ENCODE data around the gene MTMR4.
"Not testable (repeated sequence)": the region's sequence is repeated elsewhere in the genome, so short reads cannot be mapped to it uniquely, and the experiment has no call there.

Gene MTMR4

DNA sequence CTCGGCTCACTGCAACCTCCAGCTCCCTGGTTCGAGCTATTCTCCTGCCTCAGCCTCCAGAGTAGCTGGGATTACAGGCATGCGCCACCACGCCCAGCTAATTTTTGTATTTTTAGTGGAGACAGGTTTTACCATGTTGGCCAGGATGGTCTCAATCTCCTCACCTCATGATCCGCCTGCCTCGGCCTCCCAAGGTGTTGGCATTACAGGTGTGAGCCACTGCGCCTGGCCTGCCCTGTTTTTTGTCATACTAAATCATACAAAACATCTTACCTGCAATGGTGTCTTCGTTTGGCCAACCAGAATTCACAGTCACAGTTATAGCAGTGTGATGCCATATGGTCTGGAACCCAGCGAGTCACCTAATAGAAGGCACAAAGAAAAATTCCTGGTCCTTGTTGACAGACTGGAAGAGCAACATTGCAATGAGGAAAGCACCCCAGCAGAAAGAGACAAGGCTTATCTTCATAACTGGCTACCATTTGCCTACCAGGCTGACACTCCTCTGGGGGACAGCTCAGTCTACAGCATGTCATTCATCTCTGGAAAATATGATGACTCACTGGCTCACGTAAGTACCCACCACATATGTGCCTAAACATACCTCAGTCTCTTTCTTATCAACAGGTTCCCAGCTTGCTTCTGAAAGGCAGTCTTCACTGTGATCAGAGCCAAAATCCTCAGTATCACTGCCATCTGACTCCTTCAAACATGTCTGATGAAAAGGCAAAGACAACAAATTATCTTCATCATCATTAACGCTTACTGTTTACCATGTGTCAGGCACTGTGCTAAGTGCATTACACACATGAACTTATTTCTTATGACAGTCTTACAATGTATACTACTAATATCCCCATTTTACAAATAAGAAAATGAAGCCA lies 22.0 kb downstream of the MTMR4 start:
- DNase-seq (ENCODE audit: low read depth), result no peak

DNA sequence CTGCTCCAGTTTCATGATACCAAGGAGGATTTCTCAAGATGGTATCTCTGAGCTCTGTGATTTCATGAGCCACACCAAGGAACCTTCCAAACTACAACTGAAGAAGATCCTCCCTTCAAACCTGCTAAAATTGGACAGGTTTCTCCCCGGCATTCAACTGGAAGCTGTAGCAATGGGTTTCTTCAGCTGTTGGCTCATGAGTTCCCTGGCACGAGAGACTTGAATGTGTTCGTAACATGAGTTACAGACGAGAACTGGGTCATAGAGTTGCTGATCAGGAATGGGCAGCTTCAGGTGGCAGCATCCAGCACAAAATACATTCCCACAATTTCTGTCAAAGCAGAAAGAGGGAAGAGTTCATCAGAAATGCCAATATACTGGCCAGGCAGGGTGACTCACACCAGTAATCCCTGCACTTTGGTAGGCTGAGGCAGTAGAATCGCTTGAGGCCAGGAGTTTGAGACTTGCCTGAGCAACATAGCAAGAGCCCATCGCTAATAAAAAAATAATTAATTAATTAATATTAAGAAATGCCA lies 22.9 kb downstream of the MTMR4 start:
- no peak for DNase-seq (ENCODE audit: low read depth)

- DNase-seq (ENCODE audit: low read depth), result no peak
Measured at GRCh38 chr17:58488428-58488890, 26.0 kb downstream of the MTMR4 start.

GRCh38 chr17:58487589-58488427 lies 26.6 kb downstream of the MTMR4 start, which contains the start of gene HSF5:
TSS of gene HSF5 (minus strand) at chr17:58488408. CDS start at chr17:58488274, 134 bp downstream.
- DNase-seq (ENCODE audit: low read depth), result no peak

DNA sequence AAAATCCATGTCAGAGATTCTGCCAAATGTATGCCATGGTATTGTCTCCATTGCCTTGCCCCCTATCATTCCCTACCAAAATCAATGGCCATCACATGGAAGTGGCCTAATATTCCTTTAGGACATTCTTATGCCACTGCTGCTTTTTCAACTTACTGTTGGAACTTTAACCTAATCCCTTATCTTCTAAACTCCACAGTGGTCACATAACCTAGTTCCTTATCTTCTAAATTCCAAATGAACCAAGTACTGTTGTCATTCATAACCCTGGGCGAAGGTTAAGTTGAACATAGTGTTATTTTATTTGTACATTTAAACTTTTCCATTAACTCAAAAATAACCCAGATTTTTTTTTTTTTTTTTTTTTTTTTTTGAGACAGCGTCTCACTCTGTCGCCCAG lies 29.8 kb downstream of the MTMR4 start:
- DNase-seq (ENCODE audit: low read depth), result no peak

GRCh38 chr17:58481798-58482197 lies 32.6 kb downstream of the MTMR4 start:
- not testable (repeated sequence) for DNase-seq (ENCODE audit: low read depth)

- DNase-seq (ENCODE audit: low read depth), result no peak
Measured at GRCh38 chr17:58480090-58480489, 34.3 kb downstream of the MTMR4 start.

- DNase-seq (ENCODE audit: low read depth), result no peak
Measured at GRCh38 chr17:58476812-58477211, 37.6 kb downstream of the MTMR4 start.

GRCh38 chr17:58475985-58476384 lies 38.5 kb downstream of the MTMR4 start:
- DNase-seq (ENCODE audit: low read depth), result no peak

- no peak for DNase-seq (ENCODE audit: low read depth)
Measured at GRCh38 chr17:58470356-58470755, 44.1 kb downstream of the MTMR4 start.

- no peak for DNase-seq (ENCODE audit: low read depth)
Measured at GRCh38 chr17:58468944-58469343, 45.5 kb downstream of the MTMR4 start.

- DNase-seq (ENCODE audit: low read depth), result no peak
Measured at GRCh38 chr17:58455491-58455890, 58.9 kb downstream of the MTMR4 start.

- no peak for DNase-seq (ENCODE audit: low read depth)
Measured at GRCh38 chr17:58452738-58453137, 61.7 kb downstream of the MTMR4 start.

- DNase-seq (ENCODE audit: low read depth), result peak; percentile 59
Measured at GRCh38 chr17:58447039-58447975, 67.1 kb downstream of the MTMR4 start.

- DNase-seq (ENCODE audit: low read depth), result no peak
Measured at GRCh38 chr17:58446086-58446485, 68.4 kb downstream of the MTMR4 start.
